Left ventricle myocardium inferior (tissue), 1 donor: Measurements from ENCODE around the gene CNTNAP2. TPM values are rescaled to one million over a fixed set of nuclear protein-coding genes. Genes with fewer than 3 reads are reported as not detected.

Experiments used
- DNase-seq: peaks from one replicate; pipeline ENCODE4 v3.0.0-alpha.2; 2020
- H3K27ac ChIP-seq: fragments of 200-600 bp; replicated peaks from 2 replicates; pipeline ENCODE4 v1.8.0; 2021
- H3K27me3 ChIP-seq: fragments of 200-600 bp; 2 replicates; pipeline ENCODE4 v1.8.0; 2021; ENCODE audit warnings: low read depth
- H3K36me3 ChIP-seq: fragments of 200-600 bp; 2 replicates; pipeline ENCODE4 v1.8.0; 2021
- H3K4me1 ChIP-seq: fragments of 200-600 bp; 2 replicates; pipeline ENCODE4 v1.8.0; 2021
- H3K4me3 ChIP-seq: fragments of 200-600 bp; 2 replicates; pipeline ENCODE4 v1.8.0; 2021; ENCODE audit warnings: mild to moderate bottlenecking, moderate library complexity
- H3K9me3 ChIP-seq: fragments of 200-600 bp; replicated peaks from 2 replicates; pipeline ENCODE4 v1.8.0; 2021
- CTCF ChIP-seq: fragments of 200-600 bp; IDR thresholded peaks from 2 replicates; pipeline ENCODE4 v1.8.0; 2021; ENCODE audit warnings: antibody characterized with exemption, mild to moderate bottlenecking, borderline replicate concordance
- intact Hi-C: fragments of 100-400 bp; cut with micrococcal nuclease; formaldehyde crosslinking; loops from one replicate; pipeline ENCODE4 v1.11.0; 2022
- total RNA-seq: library from RNA; stranded (reverse); fragmentation: NEBNext Ultra II Directional; extraction: Animal tissue kit (Norgen Biotek cat#: 25700); gene quantifications from one replicate; pipeline ENCODE4 v1.2.1, GENCODE V29; 2021
- donor health status: DM: no; HTN: yes; CAD: no; lungs with severe emphysema.

Gene CNTNAP2
- total RNA-seq, 1 donor from 2014 or later = 0.99 TPM

DNA sequence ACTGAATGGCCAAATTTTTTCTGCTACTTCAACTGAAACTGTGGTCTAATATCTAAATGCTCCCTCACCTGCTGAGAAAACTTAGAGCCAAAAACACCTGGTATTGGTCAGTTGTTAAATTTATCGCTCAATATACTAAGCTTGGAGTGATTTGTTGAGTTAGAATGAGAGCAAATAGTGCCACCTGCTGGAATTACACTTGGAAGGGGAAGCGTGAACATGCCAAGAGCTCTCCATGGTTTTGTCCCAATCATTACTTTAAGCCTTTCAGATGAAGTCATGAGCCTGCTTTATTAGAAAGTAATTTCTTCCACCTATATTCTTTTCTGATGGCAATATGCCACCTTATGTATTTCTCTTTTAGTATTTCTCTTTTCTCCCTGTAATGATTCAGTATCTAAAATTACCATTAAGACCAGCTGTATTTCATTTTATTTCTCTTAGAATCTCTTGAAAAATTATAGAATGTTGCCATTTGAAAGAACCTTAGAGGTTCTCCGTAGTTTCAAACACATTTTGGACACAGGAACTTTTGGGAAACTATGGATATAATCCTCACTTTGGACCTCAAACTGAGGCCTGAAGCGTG is 2026.2 kb downstream of the CNTNAP2 start:
- peak; percentile 63 for TF ChIP-seq CTCF
- Histone ChIP-seq H3K27ac (no peak overlapping the region), H3K4me1 (no peaks in the 10 kb centered on the region), H3K36me3 (no peaks in the 10 kb centered on the region), H3K4me3 (no peak overlapping the region), H3K27me3 (peaks cover 19% of the 10 kb centered on the region), H3K9me3 (peaks cover 7% of the 10 kb centered on the region)
- intact Hi-C loops = no loop called here
- no peak for DNase-seq

- no peak for TF ChIP-seq CTCF
- H3K4me3 ChIP-seq = no peak overlapping the region
- no peak overlapping the region for H3K27ac ChIP-seq
- H3K9me3 ChIP-seq = peaks cover 7% of the 10 kb centered on the region
- H3K27me3 ChIP-seq = peaks cover 9% of the 10 kb centered on the region
- no peak for DNase-seq
- no peaks in the 10 kb centered on the region for H3K4me1 ChIP-seq
- intact Hi-C loops = no loop called here
- H3K36me3 ChIP-seq = no peaks in the 10 kb centered on the region
These were observed 2028.2 kb downstream of the CNTNAP2 start for GRCh38 chr7:148144827-148145226.

GRCh38 chr7:148146346-148146745 is 2029.7 kb downstream of the CNTNAP2 start:
- Histone ChIP-seq H3K36me3 (no peaks in the 10 kb centered on the region), H3K4me3 (no peak overlapping the region), H3K9me3 (peaks cover 7% of the 10 kb centered on the region), H3K27me3 (peaks cover 9% of the 10 kb centered on the region), H3K4me1 (no peaks in the 10 kb centered on the region), H3K27ac (no peak overlapping the region)
- intact Hi-C loops = no loop called here
- TF ChIP-seq CTCF = no peak
- no peak for DNase-seq

DNA sequence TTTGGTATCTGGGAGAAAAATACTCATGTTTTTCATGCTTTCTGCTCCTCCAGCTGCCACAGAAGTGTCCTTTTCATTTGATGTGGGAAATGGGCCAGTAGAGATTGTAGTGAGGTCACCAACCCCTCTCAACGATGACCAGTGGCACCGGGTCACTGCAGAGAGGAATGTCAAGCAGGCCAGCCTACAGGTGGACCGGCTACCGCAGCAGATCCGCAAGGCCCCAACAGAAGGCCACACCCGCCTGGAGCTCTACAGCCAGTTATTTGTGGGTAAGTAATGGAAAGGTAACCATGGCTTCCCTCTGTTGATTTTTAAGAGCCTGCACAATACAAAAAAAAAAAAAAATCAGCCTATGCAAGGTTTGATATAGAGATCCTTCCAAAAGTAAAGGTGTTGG is 2030.8 kb downstream of the CNTNAP2 start:
- no peak for DNase-seq
- peaks cover 17% of the 10 kb centered on the region for H3K9me3 ChIP-seq
- H3K36me3 ChIP-seq = no peaks in the 10 kb centered on the region
- no peaks in the 10 kb centered on the region for H3K4me1 ChIP-seq
- H3K4me3 ChIP-seq = no peak overlapping the region
- H3K27me3 ChIP-seq = peaks cover 9% of the 10 kb centered on the region
- intact Hi-C loops = no loop called here
- no peak overlapping the region for H3K27ac ChIP-seq
- TF ChIP-seq CTCF = no peak

GRCh38 chr7:148148456-148148855 is 2031.9 kb downstream of the CNTNAP2 start:
- Histone ChIP-seq H3K27me3 (peaks cover 9% of the 10 kb centered on the region), H3K4me1 (peaks cover 6% of the 10 kb centered on the region), H3K36me3 (no peaks in the 10 kb centered on the region), H3K4me3 (no peak overlapping the region), H3K27ac (no peak overlapping the region), H3K9me3 (peaks cover 18% of the 10 kb centered on the region)
- no peak for TF ChIP-seq CTCF
- intact Hi-C loops = no loop called here
- no peak for DNase-seq
